Measurements from ENCODE around the gene ATG4D.
A peak's percentile ranks its signal among the peaks of the same experiment; 100 is the strongest.

Gene ATG4D

DNA sequence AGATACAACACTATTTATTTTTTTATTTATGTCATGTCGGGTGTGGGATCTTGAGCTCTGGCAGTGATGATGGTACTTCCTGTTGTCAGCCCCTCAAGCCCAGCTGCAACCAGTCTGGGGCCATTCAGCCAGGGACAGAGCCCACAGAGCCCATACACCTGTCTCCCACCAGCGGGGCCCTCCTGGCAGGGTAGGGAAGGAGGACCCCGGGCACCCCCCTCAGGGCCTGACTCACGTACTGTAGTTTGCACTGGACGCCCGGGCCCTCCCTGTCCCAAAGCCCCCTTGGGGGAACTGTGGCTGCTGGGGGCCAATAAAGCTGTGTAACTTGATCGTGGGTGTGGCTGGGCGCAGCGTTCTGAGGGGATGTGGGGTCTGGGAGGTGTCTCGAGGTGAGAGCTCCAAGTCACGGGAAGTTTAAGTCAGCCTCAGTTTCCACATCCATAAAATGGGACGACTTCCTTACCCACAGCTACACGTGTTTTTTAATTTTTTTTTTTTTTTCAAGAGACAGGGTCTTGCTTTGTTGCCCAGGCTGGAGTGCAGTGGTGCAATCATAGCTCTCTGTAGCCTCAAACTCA lies 9.5 kb downstream of the ATG4D start:
- Histone ChIP-seq H3K4me3 (ENCODE audit: low read depth in 1 of 2, low read length in 2 of 2) (peak overlapping the region in 1 of 2 experiments; percentile 29; a peak in 1 of 4 replicates), H3K27me3 (ENCODE audit: insufficient read depth, low read length, poor library complexity) (no peaks in the 10 kb centered on the region), H3K27ac (ENCODE audit: low read length) (peak overlapping the region; percentile 96), H3K36me3 (ENCODE audit: insufficient read depth, low read length) (peaks cover 80% of the 10 kb centered on the region), H3K9ac (ENCODE audit: low read depth, low read length) (peak overlapping the region; percentile 50), H3K4me2 (ENCODE audit: insufficient read depth, low read length) (peak overlapping the region; percentile 49), H2AFZ (ENCODE audit: low read depth, low read length) (no peak overlapping the region), H3K9me3 (ENCODE audit: insufficient read depth, low read length, severe bottlenecking) (no peaks in the 10 kb centered on the region), H4K20me1 (ENCODE audit: insufficient read depth, low read length) (peaks cover 10% of the 10 kb centered on the region), H3K79me2 (ENCODE audit: insufficient read depth, low read length) (peaks cover 29% of the 10 kb centered on the region), H3K4me1 (ENCODE audit: insufficient read depth, low read length) (peaks cover 76% of the 10 kb centered on the region)
- TF ChIP-seq EZH2 (IDR thresholded peaks at IDR 0.05; ENCODE audit: borderline replicate concordance, low read depth, low read length, severe bottlenecking) = no peak
- TF ChIP-seq, protein P1, sequence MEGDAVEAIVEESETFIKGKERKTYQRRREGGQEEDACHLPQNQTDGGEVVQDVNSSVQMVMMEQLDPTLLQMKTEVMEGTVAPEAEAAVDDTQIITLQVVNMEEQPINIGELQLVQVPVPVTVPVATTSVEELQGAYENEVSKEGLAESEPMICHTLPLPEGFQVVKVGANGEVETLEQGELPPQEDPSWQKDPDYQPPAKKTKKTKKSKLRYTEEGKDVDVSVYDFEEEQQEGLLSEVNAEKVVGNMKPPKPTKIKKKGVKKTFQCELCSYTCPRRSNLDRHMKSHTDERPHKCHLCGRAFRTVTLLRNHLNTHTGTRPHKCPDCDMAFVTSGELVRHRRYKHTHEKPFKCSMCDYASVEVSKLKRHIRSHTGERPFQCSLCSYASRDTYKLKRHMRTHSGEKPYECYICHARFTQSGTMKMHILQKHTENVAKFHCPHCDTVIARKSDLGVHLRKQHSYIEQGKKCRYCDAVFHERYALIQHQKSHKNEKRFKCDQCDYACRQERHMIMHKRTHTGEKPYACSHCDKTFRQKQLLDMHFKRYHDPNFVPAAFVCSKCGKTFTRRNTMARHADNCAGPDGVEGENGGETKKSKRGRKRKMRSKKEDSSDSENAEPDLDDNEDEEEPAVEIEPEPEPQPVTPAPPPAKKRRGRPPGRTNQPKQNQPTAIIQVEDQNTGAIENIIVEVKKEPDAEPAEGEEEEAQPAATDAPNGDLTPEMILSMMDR (IDR thresholded peaks at IDR 0.05; ENCODE audit: borderline replicate concordance, extremely low read depth, low read length, poor library complexity, severe bottlenecking) = no peak
- DNase-seq (peak; percentile 65), ATAC-seq (ENCODE audit: insufficient read depth, low read depth) (0 out of 3 replicates have a peak, but pooled peaks have one; percentile 9)

DNA sequence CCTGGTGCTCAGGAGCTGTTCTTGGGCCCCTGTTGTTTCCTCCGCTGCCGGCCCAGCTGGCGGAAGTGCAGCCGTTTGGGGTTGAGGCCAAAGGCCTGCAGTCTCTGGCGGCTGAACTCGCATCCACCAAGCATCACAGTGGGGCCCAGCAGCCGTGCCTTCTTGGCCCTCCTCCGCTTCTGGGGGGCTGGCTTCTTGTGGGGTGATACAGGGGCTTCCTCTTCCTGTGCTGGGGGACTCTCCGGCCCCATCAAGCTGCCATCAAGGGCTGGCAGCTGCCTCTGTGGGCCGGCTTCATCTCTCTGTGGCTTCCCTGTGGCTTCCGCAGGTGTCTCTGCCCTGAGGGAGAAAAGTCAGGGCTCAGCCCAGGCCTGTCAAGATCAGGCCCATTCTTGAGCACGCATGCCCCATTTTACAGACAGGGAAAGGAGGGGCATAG lies 10.3 kb downstream of the ATG4D start:
- Histone ChIP-seq H3K27me3 (ENCODE audit: insufficient read depth, low read length, poor library complexity) (no peaks in the 10 kb centered on the region), H3K36me3 (ENCODE audit: insufficient read depth, low read length) (peaks cover 77% of the 10 kb centered on the region), H3K4me3 (ENCODE audit: low read depth in 1 of 2, low read length in 2 of 2) (no peak overlapping the region), H3K4me2 (ENCODE audit: insufficient read depth, low read length) (peak overlapping the region; percentile 50), H3K27ac (ENCODE audit: low read length) (peak overlapping the region; percentile 96), H3K4me1 (ENCODE audit: insufficient read depth, low read length) (peaks cover 76% of the 10 kb centered on the region), H4K20me1 (ENCODE audit: insufficient read depth, low read length) (peaks cover 10% of the 10 kb centered on the region), H3K9me3 (ENCODE audit: insufficient read depth, low read length, severe bottlenecking) (no peaks in the 10 kb centered on the region), H3K9ac (ENCODE audit: low read depth, low read length) (peak overlapping the region; percentile 50), H3K79me2 (ENCODE audit: insufficient read depth, low read length) (peaks cover 21% of the 10 kb centered on the region), H2AFZ (ENCODE audit: low read depth, low read length) (no peak overlapping the region)
- peak; percentile 86 for ATAC-seq (ENCODE audit: insufficient read depth, low read depth)
- TF ChIP-seq EZH2 (IDR thresholded peaks at IDR 0.05; ENCODE audit: borderline replicate concordance, low read depth, low read length, severe bottlenecking) = no peak
- TF ChIP-seq, protein P1 (IDR thresholded peaks at IDR 0.05; ENCODE audit: borderline replicate concordance, extremely low read depth, low read length, poor library complexity, severe bottlenecking) = no peak
- peak; percentile 98 for DNase-seq

DNA sequence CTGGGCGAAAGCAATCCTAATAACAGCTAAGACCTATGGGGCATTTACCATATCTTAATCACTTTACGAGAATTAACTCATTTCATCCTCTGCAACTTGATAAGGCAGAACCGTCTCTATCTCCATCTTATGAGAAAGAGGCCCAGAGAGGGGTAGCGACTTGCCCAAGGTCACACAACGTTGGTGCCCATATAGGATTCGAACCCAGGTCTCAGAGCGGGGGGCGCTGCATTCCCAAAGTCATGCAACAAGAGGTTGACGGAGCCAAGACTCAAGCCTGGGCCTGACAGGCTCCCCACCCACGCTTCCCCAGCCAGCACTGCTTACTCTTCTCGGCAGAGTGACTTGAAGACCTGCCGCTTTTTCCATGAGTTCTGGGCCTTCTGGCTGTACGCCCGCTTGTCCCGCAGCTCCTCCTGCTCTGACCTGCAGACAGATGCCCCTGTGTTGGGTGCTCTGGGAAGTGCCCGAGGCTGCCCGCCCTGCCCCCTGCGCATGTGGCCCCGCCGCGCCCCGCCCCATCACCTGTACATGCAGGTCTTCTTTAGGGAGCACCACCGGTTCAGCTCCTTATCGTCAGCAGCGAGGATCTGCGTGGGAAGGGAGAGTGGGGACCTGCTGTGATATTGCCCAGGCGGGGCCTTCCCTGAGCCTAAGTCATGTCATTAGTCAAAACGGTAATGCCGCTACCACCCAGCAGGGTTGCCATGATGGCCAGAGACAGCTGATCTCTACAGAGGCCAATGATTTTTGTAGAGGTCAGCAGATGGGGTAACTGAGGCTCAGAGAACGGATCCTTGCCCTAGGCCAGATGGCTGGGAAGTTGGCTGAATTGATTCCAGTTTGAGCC lies 11.3 kb downstream of the ATG4D start:
- no peak for DNase-seq
- H3K79me2 ChIP-seq (ENCODE audit: insufficient read depth, low read length) = peaks cover 15% of the 10 kb centered on the region
- H3K36me3 ChIP-seq (ENCODE audit: insufficient read depth, low read length) = peaks cover 78% of the 10 kb centered on the region
- TF ChIP-seq EZH2 (IDR thresholded peaks at IDR 0.05; ENCODE audit: borderline replicate concordance, low read depth, low read length, severe bottlenecking) = no peak
- TF ChIP-seq, protein P1 (IDR thresholded peaks at IDR 0.05; ENCODE audit: borderline replicate concordance, extremely low read depth, low read length, poor library complexity, severe bottlenecking) = no peak
- peak overlapping the region; percentile 49 for H3K9ac ChIP-seq (ENCODE audit: low read depth, low read length)
- H3K4me1 ChIP-seq (ENCODE audit: insufficient read depth, low read length) = peaks cover 76% of the 10 kb centered on the region
- H3K4me3 ChIP-seq (ENCODE audit: low read depth in 1 of 2, low read length in 2 of 2) = no peak overlapping the region; a peak in 1 of 4 replicates
- no peaks in the 10 kb centered on the region for H3K27me3 ChIP-seq (ENCODE audit: insufficient read depth, low read length, poor library complexity)
- no peak for ATAC-seq (ENCODE audit: insufficient read depth, low read depth)
- peak overlapping the region; percentile 50 for H3K4me2 ChIP-seq (ENCODE audit: insufficient read depth, low read length)
- H2AFZ ChIP-seq (ENCODE audit: low read depth, low read length) = no peak overlapping the region
- peaks cover 12% of the 10 kb centered on the region for H4K20me1 ChIP-seq (ENCODE audit: insufficient read depth, low read length)
- H3K9me3 ChIP-seq (ENCODE audit: insufficient read depth, low read length, severe bottlenecking) = no peaks in the 10 kb centered on the region
- peak overlapping the region; percentile 96 for H3K27ac ChIP-seq (ENCODE audit: low read length)

All from DND-41 (cell line).